IMR-90 (cell line): ENCODE results near the gene LUC7L.

ENCODE experiments used
- MAFK ChIP-seq: IDR thresholded peaks from 2 replicates; pipeline ENCODE4 v1.6.1; 2012; ENCODE audit warnings: low read depth, low read length, improper control_type of control experiment
- POLR2A ChIP-seq: IDR thresholded peaks from 2 replicates; pipeline ENCODE4 v1.6.1; 2012; ENCODE audit warnings: mild to moderate bottlenecking, low read depth, low read length
- RFX5 ChIP-seq: IDR thresholded peaks from 2 replicates; pipeline ENCODE4 v1.8.0; 2012; ENCODE audit warnings: low read depth, mild to moderate bottlenecking, low read length, moderate library complexity
- TF ChIP-seq, protein P1 (sequence below): conservative IDR thresholded peaks from 2 replicates; pipeline ENCODE4 v1.5.1; 2012; ENCODE audit warnings: mild to moderate bottlenecking, low read depth, low read length, improper control_type of control experiment

DNA sequence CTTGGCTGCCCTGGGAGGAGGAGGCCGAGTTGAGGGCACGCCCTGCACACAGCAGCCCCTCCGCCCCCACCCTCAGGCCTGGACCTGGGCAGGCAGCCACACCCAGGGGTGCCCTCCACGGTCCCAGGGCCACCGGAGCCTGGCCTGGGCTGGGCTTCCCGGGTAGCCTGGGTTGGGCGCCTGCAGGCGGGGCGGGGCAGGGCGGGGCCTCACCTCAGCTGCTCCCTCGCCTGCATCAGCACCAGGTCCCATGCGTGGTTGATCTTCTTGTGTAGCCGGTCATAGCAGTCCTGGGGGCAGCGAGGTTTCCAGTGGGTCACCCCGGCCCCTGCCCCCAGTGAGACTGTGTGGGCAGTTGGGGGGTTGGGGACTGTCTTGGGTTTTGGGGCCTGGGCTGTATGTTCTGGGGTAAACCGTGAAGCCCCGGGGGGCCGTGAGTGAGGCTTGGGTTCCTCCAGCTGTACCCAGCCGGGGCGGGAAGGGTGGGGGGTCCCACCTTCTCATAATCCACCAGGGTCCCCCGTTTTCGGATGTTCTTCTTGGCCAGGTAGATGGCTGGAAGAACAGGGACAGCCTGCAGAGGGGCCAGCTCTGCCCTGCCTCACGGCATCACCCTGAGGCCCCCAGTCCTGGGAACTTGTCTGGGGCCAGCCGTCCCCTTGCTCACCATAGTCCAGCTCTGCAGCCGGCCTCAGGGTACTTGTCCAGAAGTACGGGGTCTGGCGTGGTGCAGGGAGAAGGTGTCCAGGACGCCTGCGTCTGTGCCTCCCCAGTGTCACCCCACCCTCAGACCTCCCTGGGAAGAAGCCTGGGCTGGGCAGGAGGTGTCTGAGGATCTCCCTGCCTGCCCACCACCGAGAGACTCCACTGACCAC lies 44.5 kb upstream of the LUC7L start:
- TF ChIP-seq POLR2A (no peak), RFX5 (no peak), MAFK (no peak)
- TF ChIP-seq, protein P1, sequence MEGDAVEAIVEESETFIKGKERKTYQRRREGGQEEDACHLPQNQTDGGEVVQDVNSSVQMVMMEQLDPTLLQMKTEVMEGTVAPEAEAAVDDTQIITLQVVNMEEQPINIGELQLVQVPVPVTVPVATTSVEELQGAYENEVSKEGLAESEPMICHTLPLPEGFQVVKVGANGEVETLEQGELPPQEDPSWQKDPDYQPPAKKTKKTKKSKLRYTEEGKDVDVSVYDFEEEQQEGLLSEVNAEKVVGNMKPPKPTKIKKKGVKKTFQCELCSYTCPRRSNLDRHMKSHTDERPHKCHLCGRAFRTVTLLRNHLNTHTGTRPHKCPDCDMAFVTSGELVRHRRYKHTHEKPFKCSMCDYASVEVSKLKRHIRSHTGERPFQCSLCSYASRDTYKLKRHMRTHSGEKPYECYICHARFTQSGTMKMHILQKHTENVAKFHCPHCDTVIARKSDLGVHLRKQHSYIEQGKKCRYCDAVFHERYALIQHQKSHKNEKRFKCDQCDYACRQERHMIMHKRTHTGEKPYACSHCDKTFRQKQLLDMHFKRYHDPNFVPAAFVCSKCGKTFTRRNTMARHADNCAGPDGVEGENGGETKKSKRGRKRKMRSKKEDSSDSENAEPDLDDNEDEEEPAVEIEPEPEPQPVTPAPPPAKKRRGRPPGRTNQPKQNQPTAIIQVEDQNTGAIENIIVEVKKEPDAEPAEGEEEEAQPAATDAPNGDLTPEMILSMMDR = no peak
